NOMO-1 treated with dmso at 0.1 percent for 144 hours (cell line): ENCODE results near the gene PLCXD3.

Experiments
- DNase-seq: peaks from one replicate; lab custom pipeline; 2025; ENCODE audit not compliant: unreplicated experiment; lab: John Stamatoyannopoulos, UW

Gene PLCXD3

GRCh38 chr5:41289970-41290464 lies 220.4 kb downstream of the PLCXD3 start:
- DNase-seq, result no peak

GRCh38 chr5:41286696-41287095 lies 223.7 kb downstream of the PLCXD3 start:
- no peak for DNase-seq

- no peak for DNase-seq
Observed at GRCh38 chr5:41286165-41286564, 224.2 kb downstream of the PLCXD3 start.

GRCh38 chr5:41284938-41285337 lies 225.5 kb downstream of the PLCXD3 start:
- no peak for DNase-seq

GRCh38 chr5:41281215-41281810 lies 229.1 kb downstream of the PLCXD3 start:
- DNase-seq, result no peak

GRCh38 chr5:41279040-41279439 lies 231.4 kb downstream of the PLCXD3 start:
- no peak for DNase-seq

- DNase-seq, result peak; percentile 4
Observed at GRCh38 chr5:41277476-41278245, 232.7 kb downstream of the PLCXD3 start.

- DNase-seq, result no peak
Observed at GRCh38 chr5:41275813-41276512, 234.4 kb downstream of the PLCXD3 start.

GRCh38 chr5:41270423-41271251 lies 239.8 kb downstream of the PLCXD3 start:
- DNase-seq, result no peak

GRCh38 chr5:41268894-41269293 lies 241.5 kb downstream of the PLCXD3 start:
- no peak for DNase-seq

GRCh38 chr5:41266377-41266776 lies 244.0 kb downstream of the PLCXD3 start:
- DNase-seq, result no peak

GRCh38 chr5:41264019-41264418 lies 246.4 kb downstream of the PLCXD3 start:
- DNase-seq, result no peak

- DNase-seq, result no peak
Observed at GRCh38 chr5:41263335-41263734, 247.1 kb downstream of the PLCXD3 start.
